SK-N-SH (cell line): ENCODE data around the gene TFAP2A. TPM values are rescaled to one million over a fixed set of nuclear protein-coding genes. Genes with fewer than 3 reads are reported as not detected.

Source experiments
- CTCF ChIA-PET: fragments of 300-600, 350-600 bp; formaldehyde crosslinking; extraction: SDS; loops from one replicate; lab custom pipeline; 2021; lab: Yijun Ruan, JAX
- POLR2A ChIA-PET: fragments of 350-600 bp; sonication (Branson Sonifier 250); formaldehyde crosslinking; extraction: SDS; loops from one replicate; lab custom pipeline; 2020; ENCODE audit warnings: antibody characterized with exemption, inconsistent platforms; lab: Yijun Ruan, JAX
- DNase-seq: peaks from one replicate; pipeline ENCODE4 v3.0.0; 2012
- H2AFZ ChIP-seq: fragments of 200-600 bp; sonication (generic); 2 replicates; pipeline ENCODE4 v1.8.1; 2016; ENCODE audit warnings: antibody characterized with exemption, mild to moderate bottlenecking, low read depth
- H3F3A ChIP-seq: fragments of 200-600 bp; sonication (generic); replicated peaks from 2 replicates; pipeline ENCODE3; 2016; ENCODE audit warnings: antibody characterized with exemption, mild to moderate bottlenecking; ENCODE audit not compliant: insufficient read depth
- H3K27ac ChIP-seq, 2 experiments: fragments of 200-500 bp in 1 of 2; fragments of 200-600 bp in 1 of 2; sonication (Bioruptor generic) in 1 of 2; sonication (generic), shearing (Covaris generic) in 1 of 2; 2 replicates each; pipeline versions ENCODE4 v1.5.1 to v1.6.1; 2014 to 2016; ENCODE audit warnings: low read depth in 2 of 2, inconsistent platforms in 1 of 2, low read length in 1 of 2, mild to moderate bottlenecking in 1 of 2, mixed read lengths in 1 of 2
- H3K27me3 ChIP-seq: fragments of 200-600 bp; sonication (generic), shearing (Covaris generic); 2 replicates; pipeline ENCODE4 v1.6.1; 2016; ENCODE audit warnings: mixed run types; ENCODE audit not compliant: insufficient read depth
- H3K36me3 ChIP-seq, 2 experiments: fragments of 200-500 bp in 1 of 2; fragments of 200-600 bp in 1 of 2; sonication (Bioruptor generic) in 1 of 2; sonication (generic) in 1 of 2; replicated peaks in 1 of 2; 2 replicates each; pipeline versions ENCODE3 to v1.5.1; 2014 to 2016; ENCODE audit warnings: low read length in 1 of 2, mild to moderate bottlenecking in 1 of 2; ENCODE audit not compliant: insufficient read depth in 2 of 2, control insufficient read depth in 1 of 2
- H3K4me1 ChIP-seq, 2 experiments: fragments of 200-500 bp in 1 of 2; fragments of 200-600 bp in 1 of 2; sonication (Bioruptor generic) in 1 of 2; sonication (generic), shearing (Covaris generic) in 1 of 2; 2 replicates each; pipeline versions ENCODE4 v1.5.1 to v1.6.1; 2014 to 2016; ENCODE audit warnings: low read depth in 1 of 2, low read length in 1 of 2, mixed run types in 1 of 2; ENCODE audit not compliant: insufficient read depth in 2 of 2, control insufficient read depth in 1 of 2
- H3K4me2 ChIP-seq: fragments of 200-600 bp; sonication (generic), shearing (Covaris generic); 2 replicates; pipeline ENCODE4 v1.6.1; 2017; ENCODE audit warnings: mixed run types
- H3K4me3 ChIP-seq, 2 experiments: fragments of 200-500 bp in 1 of 2; fragments of 200-600 bp in 1 of 2; sonication (Bioruptor generic) in 1 of 2; sonication (generic), shearing (Covaris generic) in 1 of 2; 2 replicates each; pipeline versions ENCODE4 v1.5.1 to v1.8.1; 2014 to 2016; ENCODE audit warnings: low read depth in 2 of 2, inconsistent platforms in 1 of 2, low read length in 1 of 2, mild to moderate bottlenecking in 1 of 2, mixed read lengths in 1 of 2, moderate library complexity in 1 of 2
- H3K79me2 ChIP-seq: fragments of 200-600 bp; sonication (generic); 2 replicates; pipeline ENCODE4 v1.8.1; 2017; ENCODE audit warnings: mild to moderate bottlenecking; ENCODE audit not compliant: insufficient read depth
- H3K9ac ChIP-seq: fragments of 200-600 bp; sonication (generic); 2 replicates; pipeline ENCODE4 v1.6.1; 2017; ENCODE audit warnings: mixed run types
- H3K9me2 ChIP-seq: fragments of 200-600 bp; sonication (generic); 2 replicates; pipeline ENCODE4 v1.6.1; 2017; ENCODE audit warnings: mixed run types
- H3K9me3 ChIP-seq: fragments of 200-600 bp; sonication (generic); 2 replicates; pipeline ENCODE4 v1.6.1; 2017; ENCODE audit warnings: mixed run types, mild to moderate bottlenecking, moderate library complexity
- H4K20me1 ChIP-seq: fragments of 200-600 bp; sonication (generic); 2 replicates; pipeline ENCODE4 v1.6.1; 2017; ENCODE audit warnings: mild to moderate bottlenecking, mixed run types; ENCODE audit not compliant: insufficient read depth
- CTCF ChIP-seq: fragments of 200-600 bp; sonication (generic); IDR thresholded peaks from 2 replicates; pipeline ENCODE4 v1.6.1; 2017; ENCODE audit warnings: antibody characterized with exemption, mild to moderate bottlenecking, moderate library complexity
- GABPA ChIP-seq: IDR thresholded peaks from 2 replicates; pipeline ENCODE4 v1.4.0; 2012; ENCODE audit warnings: low read depth, mild to moderate bottlenecking
- GATA2 ChIP-seq: sonication (generic); formaldehyde crosslinking; IDR thresholded peaks from 2 replicates; pipeline ENCODE4 v1.5.0; 2020; ENCODE audit warnings: mild to moderate bottlenecking, missing genetic modification reagents
- MAX ChIP-seq: IDR thresholded peaks from 2 replicates; pipeline ENCODE4 v1.4.0; 2012; ENCODE audit warnings: low read depth
- NFIC ChIP-seq: IDR thresholded peaks from 2 replicates; pipeline ENCODE4 v1.4.0; 2012; ENCODE audit warnings: borderline replicate concordance
- RFX5 ChIP-seq: IDR thresholded peaks from 2 replicates; pipeline ENCODE4 v1.6.1; 2012; ENCODE audit warnings: mild to moderate bottlenecking, improper control_type of control experiment, low read length
- SMC3 ChIP-seq: IDR thresholded peaks from 2 replicates; pipeline ENCODE4 v1.6.1; 2012; ENCODE audit warnings: low read depth, low read length, improper control_type of control experiment
- TCF12 ChIP-seq: IDR thresholded peaks from 2 replicates; pipeline ENCODE4 v1.4.0; 2012
- TEAD4 ChIP-seq: IDR thresholded peaks from 2 replicates; pipeline ENCODE4 v1.4.0; 2012; ENCODE audit warnings: mild to moderate bottlenecking, borderline replicate concordance; ENCODE audit not compliant: insufficient read depth
- ZBTB33 ChIP-seq: IDR thresholded peaks from 2 replicates; pipeline ENCODE4 v1.4.0; 2012; ENCODE audit warnings: low read depth, borderline replicate concordance
- WGBS: methylation state at CpG from one replicate; pipeline ENCODE4 v1.1.6; 2017; ENCODE audit warnings: low lambda C conversion rate; 5-methylcytosine and 5-hydroxymethylcytosine counted together
- polyA plus RNA-seq, 3 experiments: library from polyadenylated mRNA; depleted of rRNA; stranded (reverse); fragments of >200 nt; gene quantifications; 2 replicates each; pipeline ENCODE4 v1.2.3, GENCODE V29; 2012

TFAP2A gene
- polyA plus RNA-seq, 1 of the 3 experiments (the other 2 are of a cell fraction): 0.07 TPM

- H3K9me3 ChIP-seq: no peaks in the 10 kb centered on the region
- DNase-seq: no peak
- no peak overlapping the region for H3K27ac ChIP-seq
- WGBS: 16% methylated on average over 27 of the region's 34 CpGs
- H3K9me2 ChIP-seq: no peaks in the 10 kb centered on the region
- no peak overlapping the region for H3K4me2 ChIP-seq
- peaks cover 79% of the 10 kb centered on the region for H3K27me3 ChIP-seq
- ChIA-PET POLR2A (no interaction called here), CTCF (no interaction called here)
- H3K4me1 ChIP-seq: no peaks in the 10 kb centered on the region; a peak in 1 of 4 replicates
- no peak overlapping the region for H3K4me3 ChIP-seq
- H4K20me1 ChIP-seq: no peaks in the 10 kb centered on the region
- no peaks in the 10 kb centered on the region for H3F3A ChIP-seq
- H3K36me3 ChIP-seq: no peaks in the 10 kb centered on the region
- TF ChIP-seq RFX5: no peak
- TF ChIP-seq CTCF: 0 out of 2 replicates have a peak, but pooled peaks have one; percentile 24
- TF ChIP-seq MAX: no peak
- TF ChIP-seq TEAD4: no peak
- TF ChIP-seq TCF12: no peak
- no peak for TF ChIP-seq GATA2 (CRISPR knock-in tag)
- no peak for TF ChIP-seq GABPA
- H3K79me2 ChIP-seq: no peaks in the 10 kb centered on the region
- H2AFZ ChIP-seq: no peak overlapping the region
- H3K9ac ChIP-seq: no peak overlapping the region
These were observed 33.6 kb downstream of the TFAP2A start for GRCh38 chr6:10381133-10381829.

GRCh38 chr6:10375391-10375969, 39.4 kb downstream of the TFAP2A start:
- Histone ChIP-seq H3K4me3 (no peak overlapping the region), H3K27ac (no peak overlapping the region), H3F3A (no peaks in the 10 kb centered on the region), H3K9me3 (no peaks in the 10 kb centered on the region), H3K9me2 (no peaks in the 10 kb centered on the region), H4K20me1 (no peaks in the 10 kb centered on the region), H3K4me1 (no peaks in the 10 kb centered on the region), H2AFZ (no peak overlapping the region), H3K79me2 (no peaks in the 10 kb centered on the region), H3K36me3 (no peaks in the 10 kb centered on the region), H3K4me2 (no peak overlapping the region), H3K9ac (no peak overlapping the region), H3K27me3 (peaks cover 49% of the 10 kb centered on the region; the same call in 1 of the 2 replicates)
- DNase-seq: no peak
- ChIA-PET POLR2A (no interaction called here), CTCF (no interaction called here)
- TF ChIP-seq NFIC (no peak), ZBTB33 (no peak), SMC3 (no peak)
- 6% methylated on average over 3 of the region's 4 CpGs for WGBS
